Measurements from ENCODE around the gene NR1H2. TPM values are rescaled to one million over a fixed set of nuclear protein-coding genes. Genes with fewer than 3 reads are reported as not detected.
A peak's percentile ranks its signal among the peaks of the same experiment; 100 is the strongest.

Gene NR1H2
- total RNA-seq, 1 experiment from 2014 or later: 40.3 TPM

- intact Hi-C loops (cut with micrococcal nuclease): no loop called here
- Histone ChIP-seq H3K79me2 (ENCODE audit: insufficient read depth, low read length) (peaks cover 3% of the 10 kb centered on the region; the same call in 1 of the 2 replicates), H3K9me3 (ENCODE audit: control insufficient read depth in 1 of 2, insufficient read depth in 1 of 2, low read depth in 1 of 2, low read length in 2 of 2) (no peaks in the 10 kb centered on the region), H3K27ac (ENCODE audit: low read depth, low read length) (no peak overlapping the region), H3K4me1 (ENCODE audit: control insufficient read depth in 1 of 2, insufficient read depth in 2 of 2, low read length in 2 of 2) (peaks cover 30 to 70% of the 10 kb centered on the region in 2 experiments), H3K4me3 (replicated peaks in 1 of 2; ENCODE audit: low read depth in 1 of 2, low read length in 2 of 2) (peak overlapping the region; percentile 43 to 55), H4K20me1 (ENCODE audit: insufficient read depth) (no peaks in the 10 kb centered on the region), H3K4me2 (ENCODE audit: low read length) (peak overlapping the region; percentile 86), H3K9me2 (ENCODE audit: insufficient read depth) (no peaks in the 10 kb centered on the region), H3K36me3 (ENCODE audit: control insufficient read depth in 1 of 2, insufficient read depth in 2 of 2, low read length in 2 of 2) (no peaks in the 10 kb centered on the region), H3K9ac (ENCODE audit: low read length) (peak overlapping the region; percentile 27), H3K27me3 (ENCODE audit: insufficient read depth, low read length) (no peaks in the 10 kb centered on the region), H2AFZ (ENCODE audit: low read depth, low read length, poor library complexity, severe bottlenecking) (no peak overlapping the region)
- no TSS peak for BruUV-seq (replicated peaks)
- ChIA-PET CTCF (no interaction called here), RAD21 (ENCODE audit: low non-redundant PET in 1 of 2, low total read pairs in 2 of 2, uncharacterized antibody in 2 of 2, unreplicated experiment in 2 of 2) (no interaction called here), POLR2A (no interaction called here)
- ATAC-seq (no peak), DNase-seq (ENCODE audit: low read depth, low spot score) (no peak)
- TF ChIP-seq ZFX (IDR thresholded peaks at IDR 0.05) (no peak), MAX (IDR thresholded peaks at IDR 0.05) (no peak), ELF1 (IDR thresholded peaks at IDR 0.05; ENCODE audit: borderline replicate concordance, low read depth) (no peak), ZBTB33 (IDR thresholded peaks at IDR 0.05; ENCODE audit: extremely low read depth, insufficient replicate concordance, low read length) (no peak), EZH2 (IDR thresholded peaks at IDR 0.05) (no peak), TCF7L2 (IDR thresholded peaks at IDR 0.05; ENCODE audit: borderline replicate concordance, extremely low read depth, insufficient read depth, insufficient read length) (no peak), FOSL1 (IDR thresholded peaks at IDR 0.05; ENCODE audit: low read depth) (no peak), JUND (IDR thresholded peaks at IDR 0.05) (no peak), POLR2A (IDR thresholded peaks at IDR 0.05; ENCODE audit: borderline replicate concordance, extremely low read depth, insufficient read depth, insufficient read length) (no peak), ATF3 (IDR thresholded peaks at IDR 0.05) (no peak), SRF (IDR thresholded peaks at IDR 0.05; ENCODE audit: low read depth) (no peak), CEBPB (IDR thresholded peaks at IDR 0.05; ENCODE audit: low read depth) (no peak), REST (IDR thresholded peaks at IDR 0.05; ENCODE audit: low read depth) (no peak), POLR2AphosphoS5 (IDR thresholded peaks at IDR 0.05; ENCODE audit: low read depth, low read length) (no peak), ZNF274 (IDR thresholded peaks at IDR 0.05; ENCODE audit: low read depth, low read length) (no peak), CBX3 (IDR thresholded peaks at IDR 0.05; ENCODE audit: low read depth) (no peak), EZH2phosphoT487 (IDR thresholded peaks at IDR 0.05; ENCODE audit: borderline replicate concordance) (no peak), RAD21 (IDR thresholded peaks at IDR 0.05; ENCODE audit: low read depth) (no peak)
- TF ChIP-seq, protein P1, sequence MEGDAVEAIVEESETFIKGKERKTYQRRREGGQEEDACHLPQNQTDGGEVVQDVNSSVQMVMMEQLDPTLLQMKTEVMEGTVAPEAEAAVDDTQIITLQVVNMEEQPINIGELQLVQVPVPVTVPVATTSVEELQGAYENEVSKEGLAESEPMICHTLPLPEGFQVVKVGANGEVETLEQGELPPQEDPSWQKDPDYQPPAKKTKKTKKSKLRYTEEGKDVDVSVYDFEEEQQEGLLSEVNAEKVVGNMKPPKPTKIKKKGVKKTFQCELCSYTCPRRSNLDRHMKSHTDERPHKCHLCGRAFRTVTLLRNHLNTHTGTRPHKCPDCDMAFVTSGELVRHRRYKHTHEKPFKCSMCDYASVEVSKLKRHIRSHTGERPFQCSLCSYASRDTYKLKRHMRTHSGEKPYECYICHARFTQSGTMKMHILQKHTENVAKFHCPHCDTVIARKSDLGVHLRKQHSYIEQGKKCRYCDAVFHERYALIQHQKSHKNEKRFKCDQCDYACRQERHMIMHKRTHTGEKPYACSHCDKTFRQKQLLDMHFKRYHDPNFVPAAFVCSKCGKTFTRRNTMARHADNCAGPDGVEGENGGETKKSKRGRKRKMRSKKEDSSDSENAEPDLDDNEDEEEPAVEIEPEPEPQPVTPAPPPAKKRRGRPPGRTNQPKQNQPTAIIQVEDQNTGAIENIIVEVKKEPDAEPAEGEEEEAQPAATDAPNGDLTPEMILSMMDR (IDR thresholded peaks at IDR 0.05 in 2 of 3, conservative IDR thresholded peaks at IDR 0.05 in 1 of 3; ENCODE audit: borderline replicate concordance in 1 of 3, insufficient read depth in 1 of 3, low read depth in 2 of 3, low read length in 2 of 3): no peak
These were observed 44.9 kb upstream of the NR1H2 start for GRCh38 chr19:50331221-50331993.
